Glutamatergic neuron (in vitro differentiated cells): ENCODE data around the gene ABHD15. TPM values are rescaled to one million over a fixed set of nuclear protein-coding genes. Genes with fewer than 3 reads are reported as not detected.

Experiments used
- DNase-seq: peaks from one replicate; pipeline ENCODE4 v3.0.0; 2022
- H3K27ac Mint-ChIP-seq: one replicate; pipeline ENCODE4 v1.8.0; 2020; ENCODE audit warnings: mild to moderate bottlenecking, mixed read lengths, inconsistent platforms; ENCODE audit not compliant: unreplicated experiment
- H3K27me3 Mint-ChIP-seq: one replicate; pipeline ENCODE4 v1.8.0; 2020; ENCODE audit warnings: mild to moderate bottlenecking, moderate library complexity, mixed read lengths, inconsistent platforms; ENCODE audit not compliant: unreplicated experiment
- H3K36me3 Mint-ChIP-seq: one replicate; pipeline ENCODE4 v1.8.0; 2020; ENCODE audit warnings: mild to moderate bottlenecking, mixed read lengths, inconsistent platforms; ENCODE audit not compliant: unreplicated experiment
- H3K4me1 Mint-ChIP-seq: one replicate; pipeline ENCODE4 v1.8.0; 2020; ENCODE audit warnings: mild to moderate bottlenecking, low read depth, mixed read lengths, inconsistent platforms; ENCODE audit not compliant: unreplicated experiment
- H3K4me3 Mint-ChIP-seq: one replicate; pipeline ENCODE4 v1.8.0; 2020; ENCODE audit warnings: mild to moderate bottlenecking, mixed read lengths, inconsistent platforms; ENCODE audit not compliant: unreplicated experiment
- H3K9me3 Mint-ChIP-seq: one replicate; pipeline ENCODE4 v1.8.0; 2020; ENCODE audit warnings: mild to moderate bottlenecking, moderate library complexity, mixed read lengths, inconsistent platforms; ENCODE audit not compliant: unreplicated experiment
- CTCF ChIP-seq: fragments of 200-600 bp; sonication (generic); IDR thresholded peaks from one replicate; pipeline ENCODE4 v1.5.0; 2021; ENCODE audit not compliant: partially characterized antibody, unreplicated experiment
- total RNA-seq: library from RNA; stranded (reverse); fragmentation: NEBNext Ultra II Directional; extraction: Animal tissue kit (Norgen Biotek cat#: 25700); gene quantifications from one replicate; pipeline ENCODE4 v1.2.1, GENCODE V29; 2021; ENCODE audit not compliant: unreplicated experiment

The ABHD15 gene
- total RNA-seq, 1 donor from 2014 or later, result 2.5 TPM

GRCh38 chr17:29567554-29568330, 905 bp upstream of the ABHD15 start:
- peaks cover 15% of the 10 kb centered on the region for H3K27me3 Mint-ChIP-seq
- peak; percentile 67 for DNase-seq
- H3K4me3 Mint-ChIP-seq, result peak overlapping the region; percentile 89
- no peak for TF ChIP-seq CTCF
- no peaks in the 10 kb centered on the region for H3K36me3 Mint-ChIP-seq
- H3K4me1 Mint-ChIP-seq, result peaks cover 13% of the 10 kb centered on the region
- peak overlapping the region; percentile 38 for H3K27ac Mint-ChIP-seq
- no peaks in the 10 kb centered on the region for H3K9me3 Mint-ChIP-seq

- H3K9me3 Mint-ChIP-seq, result peaks cover 2% of the 10 kb centered on the region
- H3K4me3 Mint-ChIP-seq, result peak overlapping the region; percentile 42
- TF ChIP-seq CTCF, result no peak
- DNase-seq, result no peak
- H3K36me3 Mint-ChIP-seq, result no peaks in the 10 kb centered on the region
- peaks cover 14% of the 10 kb centered on the region for H3K4me1 Mint-ChIP-seq
- H3K27me3 Mint-ChIP-seq, result peaks cover 18% of the 10 kb centered on the region
- H3K27ac Mint-ChIP-seq, result no peak overlapping the region
Observed at GRCh38 chr17:29567304-29567553, 392 bp upstream of the ABHD15 start.

- no peak for DNase-seq
- peaks cover 20% of the 10 kb centered on the region for H3K4me1 Mint-ChIP-seq
- H3K4me3 Mint-ChIP-seq, result peak overlapping the region; percentile 59
- H3K27ac Mint-ChIP-seq, result no peak overlapping the region
- H3K36me3 Mint-ChIP-seq, result no peaks in the 10 kb centered on the region
- H3K9me3 Mint-ChIP-seq, result peaks cover 5% of the 10 kb centered on the region
- H3K27me3 Mint-ChIP-seq, result peaks cover 15% of the 10 kb centered on the region
- no peak for TF ChIP-seq CTCF
Observed at GRCh38 chr17:29565643-29566472, 979 bp downstream of the ABHD15 start.

- H3K9me3 Mint-ChIP-seq, result peaks cover 11% of the 10 kb centered on the region
- H3K27ac Mint-ChIP-seq, result no peak overlapping the region
- no peak for DNase-seq
- no peaks in the 10 kb centered on the region for H3K36me3 Mint-ChIP-seq
- peaks cover 10% of the 10 kb centered on the region for H3K27me3 Mint-ChIP-seq
- no peak for TF ChIP-seq CTCF
- H3K4me3 Mint-ChIP-seq, result no peak overlapping the region
- H3K4me1 Mint-ChIP-seq, result peaks cover 22% of the 10 kb centered on the region
Observed at GRCh38 chr17:29563816-29564215, 3.0 kb downstream of the ABHD15 start.

- TF ChIP-seq CTCF, result no peak
- H3K27ac Mint-ChIP-seq, result peak overlapping the region; percentile 33
- H3K9me3 Mint-ChIP-seq, result peaks cover 11% of the 10 kb centered on the region
- no peak overlapping the region for H3K4me3 Mint-ChIP-seq
- peaks cover 20% of the 10 kb centered on the region for H3K4me1 Mint-ChIP-seq
- H3K27me3 Mint-ChIP-seq, result peaks cover 7% of the 10 kb centered on the region
- DNase-seq, result no peak
- H3K36me3 Mint-ChIP-seq, result no peaks in the 10 kb centered on the region
Observed at GRCh38 chr17:29562615-29563014, 4.2 kb downstream of the ABHD15 start.
